ENCODE measurements around the gene CDH23.

GRCh38 chr10:71648933-71649320, 252.2 kb downstream of the CDH23 start:
- TF ChIP-seq, protein P1, sequence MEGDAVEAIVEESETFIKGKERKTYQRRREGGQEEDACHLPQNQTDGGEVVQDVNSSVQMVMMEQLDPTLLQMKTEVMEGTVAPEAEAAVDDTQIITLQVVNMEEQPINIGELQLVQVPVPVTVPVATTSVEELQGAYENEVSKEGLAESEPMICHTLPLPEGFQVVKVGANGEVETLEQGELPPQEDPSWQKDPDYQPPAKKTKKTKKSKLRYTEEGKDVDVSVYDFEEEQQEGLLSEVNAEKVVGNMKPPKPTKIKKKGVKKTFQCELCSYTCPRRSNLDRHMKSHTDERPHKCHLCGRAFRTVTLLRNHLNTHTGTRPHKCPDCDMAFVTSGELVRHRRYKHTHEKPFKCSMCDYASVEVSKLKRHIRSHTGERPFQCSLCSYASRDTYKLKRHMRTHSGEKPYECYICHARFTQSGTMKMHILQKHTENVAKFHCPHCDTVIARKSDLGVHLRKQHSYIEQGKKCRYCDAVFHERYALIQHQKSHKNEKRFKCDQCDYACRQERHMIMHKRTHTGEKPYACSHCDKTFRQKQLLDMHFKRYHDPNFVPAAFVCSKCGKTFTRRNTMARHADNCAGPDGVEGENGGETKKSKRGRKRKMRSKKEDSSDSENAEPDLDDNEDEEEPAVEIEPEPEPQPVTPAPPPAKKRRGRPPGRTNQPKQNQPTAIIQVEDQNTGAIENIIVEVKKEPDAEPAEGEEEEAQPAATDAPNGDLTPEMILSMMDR (IDR thresholded peaks at IDR 0.05), result no peak
- TF ChIP-seq POLR2A (IDR thresholded peaks at IDR 0.05), result no peak

Measured in uterus (tissue), 2 donors.